OCI-LY1 (cell line): ENCODE data around the gene CAB39.

Source experiments
- H2AFZ ChIP-seq: fragments of 200-600 bp; sonication (generic), shearing (Covaris generic); 2 replicates; pipeline ENCODE4 v1.6.0; 2014; ENCODE audit warnings: antibody characterized with exemption, mild to moderate bottlenecking, low read length
- H3F3A ChIP-seq: fragments of 200-600 bp; sonication (generic), shearing (Covaris generic); 2 replicates; pipeline ENCODE4 v1.6.0; 2014; ENCODE audit warnings: mild to moderate bottlenecking, antibody characterized with exemption, low read length, moderate library complexity; ENCODE audit not compliant: insufficient read depth
- H3K27ac ChIP-seq: fragments of 200-600 bp; sonication (generic); 2 replicates; pipeline ENCODE4 v1.5.1; 2014; ENCODE audit warnings: low read length, mixed run types, mild to moderate bottlenecking, low read depth; ENCODE audit not compliant: poor library complexity, severe bottlenecking
- H3K27me3 ChIP-seq: fragments of 200-600 bp; sonication (generic); 2 replicates; pipeline ENCODE4 v1.6.0; 2014; ENCODE audit warnings: antibody characterized with exemption, mild to moderate bottlenecking, low read length, moderate library complexity; ENCODE audit not compliant: insufficient read depth
- H3K36me3 ChIP-seq: fragments of 200-600 bp; sonication (generic); 2 replicates; pipeline ENCODE4 v1.6.1; 2014; ENCODE audit warnings: mild to moderate bottlenecking, antibody characterized with exemption, low read length, moderate library complexity, mixed read lengths; ENCODE audit not compliant: insufficient read depth
- H3K4me1 ChIP-seq: fragments of 200-600 bp; sonication (generic); 2 replicates; pipeline ENCODE4 v1.5.1; 2014; ENCODE audit warnings: mild to moderate bottlenecking, low read length, moderate library complexity; ENCODE audit not compliant: insufficient read depth, severe bottlenecking
- H3K4me2 ChIP-seq: fragments of 200-600 bp; sonication (generic), shearing (Covaris generic); 2 replicates; pipeline ENCODE4 v1.6.1; 2014; ENCODE audit warnings: low read length
- H3K4me3 ChIP-seq: fragments of 200-600 bp; sonication (generic); 2 replicates; pipeline ENCODE4 v1.5.1; 2014; ENCODE audit warnings: low read length, low read depth, mild to moderate bottlenecking, mixed read lengths; ENCODE audit not compliant: poor library complexity, severe bottlenecking
- H3K79me2 ChIP-seq: fragments of 200-600 bp; shearing (Covaris generic); 2 replicates; pipeline ENCODE4 v1.6.1; 2016; ENCODE audit warnings: mixed run types, low read length, mixed read lengths; ENCODE audit not compliant: insufficient read depth
- H3K9ac ChIP-seq: fragments of 200-600 bp; sonication (generic), shearing (Covaris generic); 2 replicates; pipeline ENCODE4 v1.6.1; 2014; ENCODE audit warnings: mild to moderate bottlenecking, low read length, mixed read lengths
- H3K9me2 ChIP-seq: fragments of 200-600 bp; sonication (generic), shearing (Covaris generic); 2 replicates; pipeline ENCODE4 v1.6.1; 2014; ENCODE audit warnings: low read depth, mild to moderate bottlenecking, low read length, mixed read lengths
- H3K9me3 ChIP-seq: fragments of 200-600 bp; shearing (Covaris generic); 2 replicates; pipeline ENCODE4 v1.6.1; 2014; ENCODE audit warnings: low read length, mixed read lengths
- H4K20me1 ChIP-seq: fragments of 200-600 bp; sonication (generic), shearing (Covaris generic); 2 replicates; pipeline ENCODE4 v1.6.0; 2016; ENCODE audit warnings: mild to moderate bottlenecking, low read length; ENCODE audit not compliant: insufficient read depth
- CTCF ChIP-seq: fragments of 200-600 bp; sonication (generic), shearing (Covaris generic); IDR thresholded peaks from 2 replicates; pipeline ENCODE4 v1.5.1; 2017; ENCODE audit warnings: mild to moderate bottlenecking, antibody characterized with exemption, low read length, moderate library complexity, mixed read lengths
- EZH2 ChIP-seq: fragments of 200-600 bp; sonication (generic), shearing (Covaris generic); IDR thresholded peaks from 2 replicates; pipeline ENCODE4 v1.8.0; 2017; ENCODE audit warnings: borderline replicate concordance, mixed run types, mild to moderate bottlenecking, antibody characterized with exemption, low read length, moderate library complexity, mixed read lengths

CAB39 gene

GRCh38 chr2:230784795-230785194, 72.2 kb downstream of the CAB39 start:
- Histone ChIP-seq H3K27ac (no peak overlapping the region), H3K4me3 (no peak overlapping the region), H3K4me2 (no peak overlapping the region), H4K20me1 (no peaks in the 10 kb centered on the region), H3K9me3 (peaks cover 35% of the 10 kb centered on the region), H3F3A (no peaks in the 10 kb centered on the region), H3K9me2 (no peaks in the 10 kb centered on the region), H2AFZ (no peak overlapping the region), H3K27me3 (no peaks in the 10 kb centered on the region), H3K79me2 (0 out of 2 replicates have a peak, but pooled peaks cover 5% of the 10 kb centered on the region), H3K9ac (no peak overlapping the region), H3K36me3 (peaks cover 84% of the 10 kb centered on the region), H3K4me1 (no peaks in the 10 kb centered on the region)
- TF ChIP-seq EZH2 (no peak), CTCF (no peak)

- H3K9me3 ChIP-seq, result peaks cover 35% of the 10 kb centered on the region
- no peaks in the 10 kb centered on the region for H3K4me1 ChIP-seq
- no peaks in the 10 kb centered on the region for H3F3A ChIP-seq
- TF ChIP-seq CTCF (no peak), EZH2 (no peak)
- H3K4me2 ChIP-seq, result no peak overlapping the region
- H3K9me2 ChIP-seq, result no peaks in the 10 kb centered on the region
- no peaks in the 10 kb centered on the region for H3K27me3 ChIP-seq
- no peak overlapping the region for H2AFZ ChIP-seq
- H4K20me1 ChIP-seq, result no peaks in the 10 kb centered on the region
- H3K79me2 ChIP-seq, result 0 out of 2 replicates have a peak, but pooled peaks cover 5% of the 10 kb centered on the region
- peaks cover 90% of the 10 kb centered on the region for H3K36me3 ChIP-seq
- no peak overlapping the region for H3K27ac ChIP-seq
- H3K4me3 ChIP-seq, result no peak overlapping the region
- H3K9ac ChIP-seq, result no peak overlapping the region
These were observed 72.7 kb downstream of the CAB39 start for GRCh38 chr2:230785346-230785745.

- Histone ChIP-seq H3K4me3 (no peak overlapping the region), H3K36me3 (peaks cover 94% of the 10 kb centered on the region), H3K9me2 (no peaks in the 10 kb centered on the region), H2AFZ (no peak overlapping the region), H3K9me3 (peaks cover 35% of the 10 kb centered on the region), H3K9ac (no peak overlapping the region), H3F3A (no peaks in the 10 kb centered on the region), H3K27me3 (no peaks in the 10 kb centered on the region), H3K4me2 (no peak overlapping the region), H3K4me1 (no peaks in the 10 kb centered on the region), H4K20me1 (no peaks in the 10 kb centered on the region), H3K79me2 (0 out of 2 replicates have a peak, but pooled peaks cover 5% of the 10 kb centered on the region), H3K27ac (no peak overlapping the region)
- TF ChIP-seq EZH2 (no peak), CTCF (no peak)
These were observed 74.5 kb downstream of the CAB39 start for GRCh38 chr2:230787101-230787500.
